HG03066 (cell line): ENCODE data around the gene SCAP.
"Not testable (repeated sequence)": the region's sequence is repeated elsewhere in the genome, so short reads cannot be mapped to it uniquely, and the experiment has no call there.

Experiments used
- ATAC-seq: cut with Tn5 transposase; IDR thresholded peaks from one replicate; pipeline ENCODE4 v1.9.1; 2021; ENCODE audit warnings: low read depth; ENCODE audit not compliant: unreplicated experiment

The SCAP gene

DNA sequence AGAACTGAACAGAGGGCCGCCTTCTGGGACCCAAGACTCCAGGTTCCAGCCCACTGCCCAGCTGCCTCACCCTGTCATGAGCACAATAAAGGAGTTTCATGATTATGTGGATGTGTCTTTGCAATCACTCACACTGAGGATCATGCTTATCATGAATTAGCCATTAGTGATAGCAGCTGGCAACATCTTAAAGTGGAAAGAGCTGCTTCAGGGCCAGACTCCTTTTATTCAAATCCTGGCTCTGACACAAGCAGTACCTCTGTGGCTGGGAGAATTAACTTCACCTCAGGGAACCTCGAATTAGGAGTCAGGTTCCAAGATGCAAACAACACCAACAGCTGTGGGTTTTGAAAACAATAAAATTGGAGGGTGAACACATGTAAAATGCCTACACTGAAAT lies 6.6 kb upstream of the SCAP start:
- no peak for ATAC-seq

- ATAC-seq, result not testable (repeated sequence)
These were observed 6.0 kb upstream of the SCAP start for GRCh38 chr3:47481763-47482162.

DNA sequence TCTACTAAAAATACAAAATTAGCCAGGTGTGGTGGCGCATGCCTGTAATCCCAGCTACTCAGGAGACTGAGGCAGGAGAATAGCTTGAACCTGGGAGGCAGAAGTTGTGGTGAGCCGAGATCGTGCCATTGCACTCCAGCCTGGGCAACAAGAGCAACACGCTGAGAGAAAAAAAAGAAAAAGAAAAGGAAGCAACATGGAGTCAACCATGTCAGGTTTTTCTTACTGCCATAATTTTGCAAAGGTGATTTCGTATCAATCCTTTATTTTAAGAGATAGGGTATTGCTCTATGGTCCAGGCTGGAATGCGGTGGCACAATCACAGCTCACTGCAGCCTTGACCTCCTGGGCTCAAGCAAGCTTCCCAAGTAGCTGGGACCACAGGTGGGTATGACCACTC lies 4.5 kb upstream of the SCAP start:
- not testable (repeated sequence) for ATAC-seq

- no peak for ATAC-seq
These were observed 4.1 kb upstream of the SCAP start for GRCh38 chr3:47479826-47480160.

- ATAC-seq, result no peak
These were observed 2.3 kb upstream of the SCAP start for GRCh38 chr3:47478022-47478421.

- no peak for ATAC-seq
These were observed 981 bp upstream of the SCAP start for GRCh38 chr3:47476644-47477199.

DNA sequence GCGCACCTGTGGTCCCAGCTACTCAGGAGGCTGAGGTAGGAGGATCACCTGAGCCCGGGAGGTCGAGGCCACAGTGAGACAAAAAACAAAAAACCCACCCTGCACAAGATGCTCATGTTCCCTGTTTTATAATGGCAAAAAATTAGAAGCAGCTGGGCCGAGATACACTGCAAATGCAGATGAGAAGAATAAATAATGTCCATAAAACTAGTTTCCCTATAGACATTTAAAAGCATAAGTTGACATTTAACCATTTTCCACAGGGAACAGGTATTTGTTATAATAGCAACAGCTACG lies 537 bp upstream of the SCAP start:
- no peak for ATAC-seq

GRCh38 chr3:47475029-47475569 lies 642 bp downstream of the SCAP start:
- no peak for ATAC-seq

DNA sequence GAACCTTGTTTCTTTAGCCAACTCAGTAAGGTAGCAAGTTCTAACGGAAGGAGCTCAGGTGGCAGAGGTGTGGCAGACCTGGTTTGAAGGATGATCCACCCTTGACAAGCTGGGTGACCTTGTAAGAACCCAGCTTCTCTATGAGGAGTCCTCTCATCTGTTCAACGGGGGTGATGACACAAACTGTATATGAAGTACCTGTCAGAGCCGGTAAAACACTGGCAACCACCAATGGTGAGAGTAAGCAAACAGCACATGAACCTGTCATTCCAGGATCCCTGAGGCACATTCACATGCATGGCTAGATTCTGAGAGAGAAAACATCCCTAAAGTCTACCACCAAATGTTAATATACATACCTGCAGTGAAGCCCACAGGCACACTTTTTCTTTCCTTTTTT lies 2.4 kb downstream of the SCAP start:
- no peak for ATAC-seq

DNA sequence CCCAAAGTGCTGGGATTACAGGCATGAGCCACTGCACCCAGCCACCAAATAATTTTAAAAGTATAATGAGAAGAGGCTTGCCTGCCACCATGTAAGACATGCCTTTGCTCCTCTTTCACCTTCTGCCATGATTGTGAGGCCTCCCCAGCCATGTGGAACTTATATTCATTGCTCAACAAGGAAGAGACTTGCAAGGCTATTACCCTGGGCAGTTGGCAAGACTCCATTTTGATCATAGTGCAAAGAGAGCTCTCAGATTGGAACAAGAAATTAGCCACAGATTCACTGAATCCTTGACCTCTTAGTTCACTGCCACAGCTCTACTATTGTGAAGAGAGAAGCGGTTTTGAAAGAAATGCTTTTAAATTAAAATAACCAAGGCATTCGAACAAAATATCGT lies 6.1 kb downstream of the SCAP start:
- ATAC-seq, result no peak

GRCh38 chr3:47468315-47468714 lies 7.4 kb downstream of the SCAP start:
- ATAC-seq, result not testable (repeated sequence)

DNA sequence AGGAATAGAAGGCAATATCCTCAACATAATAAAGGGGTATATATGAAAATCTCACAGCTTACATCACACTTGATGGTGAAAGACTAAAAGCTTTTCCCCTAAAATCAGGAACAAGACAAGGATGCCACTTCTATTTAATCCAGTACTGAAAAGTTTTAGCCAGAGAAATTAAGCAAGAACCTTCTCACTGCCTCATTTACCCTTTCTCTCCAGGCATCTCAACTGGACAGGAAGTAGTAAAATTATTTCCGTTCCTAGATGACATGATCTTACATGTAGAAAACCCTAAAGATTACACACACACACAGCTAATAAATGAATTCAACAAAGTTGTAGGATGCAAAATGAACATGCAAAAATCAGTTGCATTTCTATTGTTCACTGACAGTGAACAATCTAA lies 11.2 kb downstream of the SCAP start:
- no peak for ATAC-seq

GRCh38 chr3:47459534-47460085 lies 16.1 kb downstream of the SCAP start:
- ATAC-seq, result not testable (repeated sequence)

DNA sequence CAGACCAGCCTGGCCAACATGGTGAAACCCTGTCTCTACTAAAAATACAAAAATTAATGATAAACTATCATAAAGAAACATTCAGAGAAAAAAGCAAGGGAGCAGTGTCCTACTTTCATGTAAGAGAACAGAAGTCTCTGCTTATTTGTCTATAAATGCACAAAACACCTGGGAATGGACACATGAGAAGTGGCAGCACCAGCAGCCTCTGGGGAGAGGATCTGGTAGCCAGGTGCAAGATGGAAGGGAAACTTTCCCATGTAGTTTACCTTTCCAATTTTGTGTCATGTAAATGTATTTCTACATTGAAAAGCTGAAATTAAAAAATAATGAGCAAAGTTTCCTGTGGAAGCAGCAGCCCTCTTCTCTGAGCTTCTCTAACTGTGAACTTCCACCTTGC lies 18.8 kb downstream of the SCAP start:
- ATAC-seq, result no peak

DNA sequence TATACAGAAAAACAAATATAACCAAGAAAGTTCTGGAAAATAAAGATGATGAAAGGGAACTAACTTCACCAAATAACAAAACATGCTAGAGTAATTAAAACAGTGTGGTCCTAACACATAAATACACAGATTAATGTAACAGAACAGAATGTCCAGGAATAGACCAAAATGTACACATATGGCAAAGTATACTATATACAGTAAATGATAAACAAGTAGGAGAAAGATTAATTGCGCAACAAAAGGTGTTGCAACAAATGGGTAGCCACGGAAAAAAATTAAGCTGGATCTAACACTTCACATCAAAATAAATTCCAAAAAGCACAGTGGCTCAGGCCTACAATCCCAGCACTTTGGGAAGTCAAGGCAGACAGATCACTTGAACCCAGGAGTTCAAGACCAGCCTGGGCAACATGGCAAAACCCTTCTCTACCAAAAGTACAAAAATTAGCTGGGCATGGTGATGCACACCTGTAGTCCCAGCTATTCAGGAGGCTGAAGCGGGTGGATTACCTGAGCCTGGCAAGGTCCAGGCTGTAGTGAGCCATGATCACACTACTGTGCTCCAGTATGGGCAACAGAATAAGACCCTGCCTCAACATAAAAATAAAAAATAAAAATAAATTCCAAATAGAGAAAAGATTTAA lies 19.8 kb downstream of the SCAP start:
- ATAC-seq, result no peak

DNA sequence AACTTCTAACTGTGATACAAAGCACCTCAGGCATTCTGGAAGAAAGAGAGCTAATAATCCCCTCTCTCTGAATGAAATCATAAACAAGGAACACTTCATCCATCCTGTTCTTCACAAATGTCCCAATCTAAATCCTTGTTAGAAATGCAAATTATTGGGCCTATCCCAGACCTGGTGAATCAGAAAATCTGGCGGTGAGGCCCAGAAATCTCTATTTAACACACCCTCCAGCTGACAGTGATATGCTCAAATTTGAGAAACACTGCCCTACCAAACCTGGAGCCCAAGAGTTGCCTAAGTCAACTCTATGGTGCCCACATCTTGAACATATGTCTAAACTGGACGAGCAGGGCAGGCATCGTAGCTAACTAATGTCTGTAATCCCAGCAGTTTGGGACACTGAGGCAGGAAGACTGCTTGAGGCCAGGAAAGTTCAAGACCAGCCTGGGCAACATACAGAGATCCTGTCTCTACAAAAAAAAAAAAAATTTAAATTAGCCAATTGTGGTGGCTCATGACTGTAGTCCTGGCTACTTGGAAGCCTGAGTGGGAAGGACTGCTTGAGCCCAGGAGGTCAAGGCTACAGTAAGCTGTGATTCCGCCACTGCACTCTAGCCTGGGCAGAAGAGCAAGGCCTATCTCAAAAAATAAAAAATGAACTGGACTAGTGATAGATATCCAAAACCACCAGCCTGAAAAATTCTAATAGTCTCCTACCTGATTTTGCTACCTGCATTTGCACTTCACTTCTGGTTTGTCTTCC lies 23.1 kb downstream of the SCAP start:
- no peak for ATAC-seq

- no peak for ATAC-seq
These were observed 31.6 kb downstream of the SCAP start for GRCh38 chr3:47444103-47444502.

DNA sequence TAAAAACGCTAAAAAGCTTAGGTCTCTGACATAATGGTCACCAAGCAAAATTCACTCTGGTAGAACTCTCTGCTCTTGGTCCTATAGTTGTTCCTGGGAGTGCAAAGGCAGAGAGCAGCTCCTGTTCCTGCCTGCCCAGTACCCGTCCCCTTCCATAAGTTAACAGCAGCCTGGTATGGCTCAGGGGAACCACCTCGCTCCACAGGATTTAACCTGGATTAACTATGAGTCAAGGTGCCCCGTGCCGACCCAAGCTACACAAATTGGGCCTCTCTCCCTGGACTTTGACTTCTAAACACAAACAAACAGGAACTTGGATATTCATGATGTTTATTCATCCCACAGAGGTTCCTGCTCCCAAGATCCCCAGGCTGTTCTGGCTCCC lies 32.1 kb downstream of the SCAP start:
- no peak for ATAC-seq

DNA sequence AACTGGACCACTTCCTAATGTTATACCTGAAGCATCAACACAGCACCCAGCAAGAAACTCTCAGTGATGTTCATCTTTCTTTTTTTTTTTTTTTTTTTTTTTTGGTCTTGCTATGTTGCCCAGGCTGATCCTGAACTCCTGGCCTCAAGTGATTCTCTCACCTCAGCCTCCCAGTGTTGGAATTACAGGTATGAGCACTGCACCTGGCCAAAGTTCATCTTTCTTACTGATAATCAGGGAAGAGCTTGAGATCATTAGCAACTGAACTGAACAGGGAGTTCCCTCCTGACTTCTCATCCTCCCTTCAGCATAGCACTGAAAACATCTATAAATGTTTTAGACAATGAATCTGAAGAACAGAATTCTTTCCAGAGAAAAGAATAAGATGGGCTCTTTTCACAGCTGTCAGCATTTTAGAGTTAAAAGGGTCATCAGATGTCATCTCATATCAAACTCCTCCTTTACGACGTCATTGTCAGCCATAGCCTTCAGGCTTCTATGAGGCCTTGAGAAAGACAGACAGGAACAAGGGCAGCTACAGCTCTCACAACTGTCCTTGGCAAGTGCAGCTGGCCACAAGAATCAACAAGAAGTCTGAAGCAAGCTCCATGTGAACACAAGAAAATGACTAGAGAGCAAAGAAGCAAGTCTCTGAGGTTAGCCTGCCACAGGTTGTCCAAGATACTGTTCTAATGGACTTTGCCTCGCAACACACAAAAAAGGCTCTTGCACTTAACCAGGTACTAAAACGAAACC lies 33.8 kb downstream of the SCAP start:
- ATAC-seq, result no peak

DNA sequence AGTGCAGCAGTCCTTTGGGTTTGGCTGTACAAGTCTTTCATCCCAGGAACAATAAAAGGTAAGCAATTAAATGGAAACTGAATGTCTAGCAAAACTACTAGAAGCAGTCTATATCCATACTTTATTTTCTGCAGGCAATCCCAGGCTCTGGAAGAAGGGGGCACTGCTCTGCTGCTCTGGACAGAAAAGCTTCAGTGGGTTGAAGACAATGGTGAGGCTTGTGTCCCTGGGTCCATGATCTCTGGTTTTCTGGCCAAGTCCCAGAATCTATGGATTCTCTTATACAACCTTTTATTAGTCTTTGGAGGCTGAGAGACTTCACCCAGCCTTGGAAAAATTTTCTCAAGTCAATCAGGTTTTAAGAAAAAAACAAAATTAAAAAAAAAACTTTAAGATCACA lies 35.6 kb downstream of the SCAP start:
- no peak for ATAC-seq

GRCh38 chr3:47436180-47436579 lies 39.6 kb downstream of the SCAP start:
- ATAC-seq, result no peak
